Heart left ventricle (tissue), 16 donors: ENCODE data around the gene FMNL1. TPM values are rescaled to one million over a fixed set of nuclear protein-coding genes. Genes with fewer than 3 reads are reported as not detected.

Experiments used
- ATAC-seq, 4 donors: fragments of 200-7000 bp; cut with Tn5 transposase; one replicate each; pipeline ENCODE4 v1.9.1; 2020 to 2022; ENCODE audit warnings: moderate library complexity in 4 of 4, mild to moderate bottlenecking in 3 of 4, moderate number of reproducible peaks in 1 of 4
- DNase-seq, 5 donors: peaks; one replicate each; pipeline ENCODE4 v3.0.0-alpha.2; 2020
- H3K27ac ChIP-seq, 12 donors: fragments of 200-600 bp; sonication (generic) in 4 of 12; one replicate each; pipeline versions ENCODE4 v1.5.0 to v1.8.0; 2016 to 2022; ENCODE audit warnings: mild to moderate bottlenecking in 2 of 12
- H3K27me3 ChIP-seq, 9 donors: fragments of 200-600 bp; sonication (generic) in 2 of 9; one replicate each; pipeline versions ENCODE4 v1.5.1 to v1.8.0; 2016 to 2022; ENCODE audit warnings: mild to moderate bottlenecking in 3 of 9
- H3K36me3 ChIP-seq, 9 donors: fragments of 200-600 bp; sonication (generic) in 2 of 9; one replicate each; pipeline versions ENCODE4 v1.5.0 to v1.8.0; 2018 to 2022; ENCODE audit warnings: mild to moderate bottlenecking in 2 of 9
- H3K4me1 ChIP-seq, 12 donors: fragments of 200-600 bp; sonication (generic) in 4 of 12; one replicate each; pipeline versions ENCODE4 v1.5.0 to v1.8.0; 2016 to 2022; ENCODE audit warnings: mild to moderate bottlenecking in 3 of 12
- H3K4me3 ChIP-seq, 12 donors: fragments of 200-600 bp; sonication (generic) in 4 of 12; one replicate each; pipeline versions ENCODE4 v1.5.0 to v1.8.0; 2017 to 2022; ENCODE audit warnings: mild to moderate bottlenecking in 9 of 12, moderate library complexity in 4 of 12
- H3K9me3 ChIP-seq, 12 donors: fragments of 200-600 bp; sonication (generic) in 4 of 12; one replicate each; pipeline versions ENCODE4 v1.5.0 to v1.8.0; 2016 to 2022; ENCODE audit warnings: mild to moderate bottlenecking in 1 of 12
- POLR2A ChIP-seq, 2 donors: fragments of 450-650 bp; IDR thresholded peaks; one replicate each; pipeline ENCODE4 v1.6.1; 2017; ENCODE audit warnings: antibody characterized with exemption in 2 of 2, mild to moderate bottlenecking in 2 of 2, moderate library complexity in 2 of 2
- WGBS, 4 donors: extraction: QIAGEN DNeasy Blood & Tissue Kit in 2 of 4; methylation state at CpG; one replicate each; pipeline versions ENCODE4 v1.1.5 to v1.1.7; 2013 to 2018; 5-methylcytosine and 5-hydroxymethylcytosine counted together
- intact Hi-C, 10 donors: fragments of 100-400 bp; cut with DNase I; formaldehyde crosslinking; loops; one replicate each; pipeline versions ENCODE4 v1.11.1 to v1.14.2; 2022
- polyA plus RNA-seq, 2 donors: library from polyadenylated mRNA; stranded (reverse); fragments of 200-250 nt; gene quantifications; one replicate each; pipeline ENCODE4 v1.2.3, GENCODE V29; 2013
- total RNA-seq, 9 donors: library from RNA; depleted of rRNA in 2 of 9; stranded (reverse); fragments of >200 nt in 2 of 9; fragmentation: NEBNext Ultra II Directional in 3 of 9; extraction: Animal tissue kit (Norgen Biotek cat#: 25700) in 3 of 9; gene quantifications; one replicate each; pipeline versions ENCODE4 v1.1.0 to v1.2.4, GENCODE V29; 2016 to 2023
- TF ChIP-seq, protein P1 (sequence below), 12 donors: fragments of 200-600 bp; sonication (generic) in 4 of 12; IDR thresholded peaks; one replicate each; pipeline versions ENCODE4 v1.5.0 to v1.8.0; 2018 to 2022; ENCODE audit warnings: antibody characterized with exemption in 12 of 12, mild to moderate bottlenecking in 5 of 12
- donor health status: ischemic (EF 13 %, LVEDD 7.1; RV severe dilation, severe dysfunction).
- donor health status: healthy with polysubstance abuse.
- donor health status: DM: no; HTN: yes; CAD: no.
- donor health status: DM: no; HTN: no; CAD: no.
- donor health status: ischemic (EF 25% LVEDD 6.9; RV normal size, moderate dysfunction).
- donor health status: ischemic (EF 25% LVEDD 5.7; RV mildly dilated, moderate dysfunction).
- donor health status: healthy.
- donor health status: DM: yes; HTN: yes; CAD: no.
- donor health status: ischemic (EF 35%, LVEDD 5.7; RV mildly dilated, moderate dysfunction).
- donor health status: nonischemic (EF 11% LVEDD 7.7; RV severe dilation, severe dysfunction).
- donor health status: DM: yes; HTN: yes; CAD: no.
- donor health status: PGD.
- donor health status: ischemic (EF 29% LVEDD 5.4; RV normal size, mild dysfunction).
- donor health status: nonischemic (EF 23%, LVEDD 6.1; RV moderate dilation, normal function).

The FMNL1 gene
- total and polyA plus RNA-seq, 11 donors: 5.4 to 52.8 (median 8.7) TPM

DNA sequence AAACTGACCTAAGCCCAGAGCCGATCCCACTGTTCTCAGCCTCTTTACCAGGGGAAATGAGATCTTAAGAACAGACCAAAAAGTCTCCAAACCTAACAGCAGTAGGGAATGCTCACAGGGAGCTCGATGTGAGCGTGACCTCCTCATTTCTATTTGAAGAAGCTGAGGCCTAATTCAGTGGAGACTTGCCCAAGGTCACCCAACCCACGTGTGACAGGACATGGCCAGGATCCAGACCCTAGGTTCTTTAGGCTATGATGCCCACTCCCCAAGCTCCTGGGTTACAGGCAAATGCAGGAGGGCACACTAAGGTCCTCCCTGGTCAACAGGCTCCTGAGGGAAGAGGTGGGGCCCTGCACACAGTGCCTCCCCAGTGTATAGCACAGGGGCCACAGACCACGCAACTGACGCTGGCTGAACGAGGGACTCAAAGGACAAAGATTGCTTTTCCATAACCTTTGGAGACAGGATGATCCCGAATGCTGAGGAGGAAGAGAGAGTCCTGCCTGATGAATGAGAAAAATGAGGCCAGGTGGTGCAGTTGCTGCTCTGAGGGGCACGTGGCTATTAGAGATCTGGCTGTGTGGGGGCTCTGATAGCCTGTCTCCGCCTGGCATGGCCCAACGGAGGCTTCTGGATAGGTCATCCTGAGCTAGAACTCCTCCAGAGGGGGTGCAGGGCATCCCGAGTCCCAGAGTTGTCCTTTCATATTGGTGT is 71.2 kb downstream of the FMNL1 start:
- no peaks in the 10 kb centered on the region for H3K9me3 ChIP-seq
- ATAC-seq (no peak), DNase-seq (peak in 1 of 5 donors; percentile 26)
- peaks cover 0 to 32% (median 13%) of the 10 kb centered on the region in 9 donors for H3K36me3 ChIP-seq
- H3K4me3 ChIP-seq: no peak overlapping the region
- peaks cover 12 to 100% (median 94%) of the 10 kb centered on the region in 12 donors for H3K4me1 ChIP-seq
- TF ChIP-seq, protein P1, sequence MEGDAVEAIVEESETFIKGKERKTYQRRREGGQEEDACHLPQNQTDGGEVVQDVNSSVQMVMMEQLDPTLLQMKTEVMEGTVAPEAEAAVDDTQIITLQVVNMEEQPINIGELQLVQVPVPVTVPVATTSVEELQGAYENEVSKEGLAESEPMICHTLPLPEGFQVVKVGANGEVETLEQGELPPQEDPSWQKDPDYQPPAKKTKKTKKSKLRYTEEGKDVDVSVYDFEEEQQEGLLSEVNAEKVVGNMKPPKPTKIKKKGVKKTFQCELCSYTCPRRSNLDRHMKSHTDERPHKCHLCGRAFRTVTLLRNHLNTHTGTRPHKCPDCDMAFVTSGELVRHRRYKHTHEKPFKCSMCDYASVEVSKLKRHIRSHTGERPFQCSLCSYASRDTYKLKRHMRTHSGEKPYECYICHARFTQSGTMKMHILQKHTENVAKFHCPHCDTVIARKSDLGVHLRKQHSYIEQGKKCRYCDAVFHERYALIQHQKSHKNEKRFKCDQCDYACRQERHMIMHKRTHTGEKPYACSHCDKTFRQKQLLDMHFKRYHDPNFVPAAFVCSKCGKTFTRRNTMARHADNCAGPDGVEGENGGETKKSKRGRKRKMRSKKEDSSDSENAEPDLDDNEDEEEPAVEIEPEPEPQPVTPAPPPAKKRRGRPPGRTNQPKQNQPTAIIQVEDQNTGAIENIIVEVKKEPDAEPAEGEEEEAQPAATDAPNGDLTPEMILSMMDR (IDR thresholded peaks at IDR 0.05): no peak
- TF ChIP-seq POLR2A (IDR thresholded peaks at IDR 0.05): no peak
- H3K27ac ChIP-seq: peak overlapping the region; percentile 51 to 91 (median 87)
- intact Hi-C loops: no loop called here
- no peaks in the 10 kb centered on the region for H3K27me3 ChIP-seq
- WGBS, 4 donors: 46 to 53% (median 49%) methylated on average over 12 of the region's 12 CpGs

DNA sequence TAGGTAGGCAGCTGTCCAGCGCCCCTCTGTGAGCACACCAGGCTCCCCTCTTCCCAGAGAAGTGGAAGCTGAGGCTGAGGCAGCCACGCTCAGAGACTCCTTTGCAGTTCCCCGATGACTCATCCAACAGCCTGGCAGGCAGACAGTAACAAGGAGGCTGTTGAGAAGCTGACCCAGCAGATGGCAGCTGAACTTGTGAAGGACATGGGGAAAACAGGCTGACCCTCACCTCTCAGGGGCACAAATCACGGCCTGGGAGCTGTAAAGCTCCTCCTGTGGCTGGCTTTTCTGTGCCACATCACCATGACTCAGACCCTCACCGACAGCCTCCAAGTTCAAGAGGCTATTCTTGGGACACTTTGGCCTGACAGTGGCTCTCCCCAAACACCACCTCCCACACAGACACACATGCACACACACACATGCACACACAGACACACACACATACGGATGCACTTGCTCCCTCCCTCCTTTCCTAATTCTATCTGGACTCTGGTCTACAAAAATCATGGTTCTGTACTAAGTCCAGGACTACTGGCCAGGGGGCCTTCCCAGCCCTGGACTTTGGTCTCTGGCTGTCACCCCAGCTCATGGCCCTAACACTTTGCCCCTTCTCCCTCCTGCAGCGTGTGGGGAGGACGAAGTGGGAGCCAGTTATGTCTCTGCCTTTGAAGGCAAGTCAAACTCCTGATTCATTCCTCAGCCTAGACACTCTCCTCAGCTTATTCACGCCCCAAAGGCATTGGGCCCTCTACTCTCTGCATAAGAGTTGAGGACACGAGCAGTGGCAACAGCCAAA is 71.9 kb downstream of the FMNL1 start:
- intact Hi-C loops: loop anchor here in 1 of 10 donors (2.0 kb wide), 1 partner anchor 17 kb away; no protein-coding TSS in a partner anchor
- peak overlapping the region; percentile 51 to 91 (median 87) for H3K27ac ChIP-seq
- peak; percentile 56 to 80 (median 74) for ATAC-seq
- no peaks in the 10 kb centered on the region for H3K27me3 ChIP-seq
- H3K9me3 ChIP-seq: no peaks in the 10 kb centered on the region
- H3K36me3 ChIP-seq: peaks cover 0 to 24% (median 12%) of the 10 kb centered on the region in 9 donors
- 43 to 59% (median 48%) methylated on average over 10 of the region's 10 CpGs for WGBS, 4 donors
- peaks cover 12 to 100% (median 94%) of the 10 kb centered on the region in 12 donors for H3K4me1 ChIP-seq
- DNase-seq: peak; percentile 74 to 93 (median 87)
- TF ChIP-seq, protein P1 (IDR thresholded peaks at IDR 0.05): peak in 2 of 12 donors; percentile 10 to 25
- TF ChIP-seq POLR2A (IDR thresholded peaks at IDR 0.05): no peak
- no peak overlapping the region for H3K4me3 ChIP-seq

DNA sequence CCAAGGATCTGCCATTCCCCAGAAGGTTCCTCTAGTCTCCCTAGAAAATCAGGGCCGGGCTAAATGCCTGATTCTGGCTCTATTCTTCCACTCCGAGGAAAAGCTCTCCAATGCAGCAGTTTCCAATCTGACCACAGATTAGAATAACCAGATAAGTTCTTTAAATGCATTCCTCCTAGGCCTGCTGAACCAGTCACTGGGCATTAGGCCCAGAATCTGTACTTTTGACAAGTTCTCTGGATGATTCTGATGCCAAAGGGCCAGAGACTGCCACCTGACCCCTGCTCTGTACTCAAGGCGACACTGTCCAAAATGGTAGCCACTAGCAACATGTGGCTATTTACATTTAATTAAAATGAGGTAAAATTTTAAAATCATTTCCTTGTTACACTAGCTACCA is 72.8 kb downstream of the FMNL1 start:
- Histone ChIP-seq H3K27ac (peak overlapping the region; percentile 51 to 91 (median 87)), H3K36me3 (peaks cover 0 to 15% (median 5%) of the 10 kb centered on the region in 9 donors), H3K27me3 (no peaks in the 10 kb centered on the region), H3K4me3 (no peak overlapping the region), H3K9me3 (no peaks in the 10 kb centered on the region), H3K4me1 (peaks cover 12 to 100% (median 95%) of the 10 kb centered on the region in 12 donors)
- WGBS, 4 donors: 23 to 43% (median 37%) methylated on average over 3 of the region's 3 CpGs
- intact Hi-C loops: loop anchor here in 1 of 10 donors (2.0 kb wide), 1 partner anchor 16 kb away; no protein-coding TSS in a partner anchor
- DNase-seq (peak in 3 of 5 donors; percentile 55 to 61 (median 57)), ATAC-seq (peak; percentile 35 to 72 (median 45))
- TF ChIP-seq POLR2A (IDR thresholded peaks at IDR 0.05): no peak
- TF ChIP-seq, protein P1 (IDR thresholded peaks at IDR 0.05): no peak
